Keratinocyte (primary cell): ENCODE results near the gene AP1M1. TPM values are rescaled to one million over a fixed set of nuclear protein-coding genes. Genes with fewer than 3 reads are reported as not detected.

Source experiments
- DNase-seq: peaks from one replicate; pipeline ENCODE4 v3.0.0-alpha.2; 2011; ENCODE audit warnings: low read depth, missing footprints, low spot score
- FAIRE-seq: peaks from 2 replicates; lab custom pipeline; 2011; peaks lifted over from hg19 to GRCh38; lab: Jason Lieb, UNC
- H2AFZ ChIP-seq: 2 replicates; pipeline ENCODE4 v1.6.0; 2012; ENCODE audit warnings: low read length, control low read depth, inconsistent platforms; ENCODE audit not compliant: control insufficient read depth
- H3K27ac ChIP-seq: 2 replicates; pipeline ENCODE4 v1.5.1; 2011; ENCODE audit warnings: low read length; ENCODE audit not compliant: control insufficient read depth, insufficient read depth
- H3K27me3 ChIP-seq: 3 replicates; pipeline ENCODE4 v1.6.0; 2011; ENCODE audit warnings: low read length; ENCODE audit not compliant: control insufficient read depth, insufficient read depth; ENCODE audit errors: extremely low read depth
- H3K36me3 ChIP-seq, 2 experiments: 2 replicates in 1 of 2; 3 replicates in 1 of 2; pipeline ENCODE4 v1.5.1; 2011; ENCODE audit warnings: low read length in 2 of 2, mild to moderate bottlenecking in 1 of 2; ENCODE audit not compliant: control insufficient read depth in 2 of 2, insufficient read depth in 2 of 2; ENCODE audit errors: extremely low read depth in 1 of 2
- H3K4me1 ChIP-seq: 3 replicates; pipeline ENCODE4 v1.5.1; 2011; ENCODE audit warnings: low read length; ENCODE audit not compliant: control insufficient read depth, insufficient read depth; ENCODE audit errors: extremely low read depth
- H3K4me2 ChIP-seq: 3 replicates; pipeline ENCODE4 v1.6.0; 2011; ENCODE audit warnings: low read depth, low read length; ENCODE audit not compliant: control insufficient read depth, insufficient read depth; ENCODE audit errors: extremely low read depth
- H3K4me3 ChIP-seq, 3 experiments: fragments of 200-600 bp in 1 of 3; sonication (generic) in 1 of 3; 2 replicates in 2 of 3; 3 replicates in 1 of 3; pipeline ENCODE4 v1.5.1; 2011 to 2016; ENCODE audit warnings: low read length in 3 of 3, mild to moderate bottlenecking in 3 of 3, control low read depth in 2 of 3, inconsistent platforms in 1 of 3, low read depth in 1 of 3, mixed read lengths in 1 of 3, mixed run types in 1 of 3, moderate library complexity in 1 of 3; ENCODE audit not compliant: control insufficient read depth in 2 of 3, insufficient read depth in 2 of 3; ENCODE audit errors: extremely low read depth in 1 of 3
- H3K79me2 ChIP-seq: 2 replicates; pipeline ENCODE4 v1.6.0; 2012; ENCODE audit warnings: low read length; ENCODE audit not compliant: control insufficient read depth, insufficient read depth
- H3K9ac ChIP-seq: 3 replicates; pipeline ENCODE4 v1.6.0; 2011; ENCODE audit warnings: low read length; ENCODE audit not compliant: control insufficient read depth, insufficient read depth; ENCODE audit errors: extremely low read depth
- H3K9me1 ChIP-seq: 3 replicates; pipeline ENCODE4 v1.6.0; 2011; ENCODE audit warnings: low read length; ENCODE audit not compliant: control insufficient read depth, insufficient read depth; ENCODE audit errors: extremely low read depth
- H3K9me3 ChIP-seq: 2 replicates; pipeline ENCODE4 v1.5.1; 2012; ENCODE audit warnings: low read depth, low read length; ENCODE audit not compliant: control insufficient read depth
- H4K20me1 ChIP-seq: 3 replicates; pipeline ENCODE4 v1.6.0; 2011; ENCODE audit warnings: low read length; ENCODE audit not compliant: control insufficient read depth, insufficient read depth; ENCODE audit errors: extremely low read depth
- EZH2 ChIP-seq: IDR thresholded peaks from one replicate; pipeline ENCODE4 v1.6.1; 2012; ENCODE audit warnings: inconsistent platforms, mild to moderate bottlenecking, low read length, moderate library complexity
- dilution Hi-C: fragments of 300-500 bp; cut with MboI; formaldehyde crosslinking; loops from one replicate; pipeline ENCODE4 v1.7.0; 2020; ENCODE audit warnings: low sequenced_read_pairs; ENCODE audit not compliant: extremely low pct_ligation_motif_present
- polyA plus RNA-seq, 5 experiments: library from polyadenylated mRNA; depleted of rRNA in 3 of 5; stranded (reverse) in 3 of 5; stranded (forward) in 1 of 5; unstranded in 1 of 5; fragments of >200 nt; gene quantifications; 1 replicate in 1 of 5; 2 replicates in 3 of 5; 3 replicates in 1 of 5; pipeline versions ENCODE4 v1.2.1 to v1.2.3, GENCODE V29; 2011 to 2012; ENCODE audit warnings: missing spikeins in 2 of 5, low read depth in 1 of 5, low replicate concordance in 1 of 5
- TF ChIP-seq, protein P1 (sequence below), 3 experiments: IDR thresholded peaks in 1 of 3; conservative IDR thresholded peaks in 1 of 3; optimal IDR thresholded peaks in 1 of 3; 2 replicates in 2 of 3; 3 replicates in 1 of 3; pipeline versions ENCODE3 to v1.5.1; 2011; ENCODE audit warnings: low read length in 3 of 3, mild to moderate bottlenecking in 3 of 3, moderate library complexity in 2 of 3, control low read depth in 1 of 3, inconsistent platforms in 1 of 3; ENCODE audit not compliant: insufficient read depth in 2 of 3; ENCODE audit errors: extremely low read depth in 1 of 3

The AP1M1 gene
- polyA plus RNA-seq, 1 donor (not counting 4 experiments of a cell fraction or from before 2014, with no cell fraction given) = 27.7 TPM

DNA sequence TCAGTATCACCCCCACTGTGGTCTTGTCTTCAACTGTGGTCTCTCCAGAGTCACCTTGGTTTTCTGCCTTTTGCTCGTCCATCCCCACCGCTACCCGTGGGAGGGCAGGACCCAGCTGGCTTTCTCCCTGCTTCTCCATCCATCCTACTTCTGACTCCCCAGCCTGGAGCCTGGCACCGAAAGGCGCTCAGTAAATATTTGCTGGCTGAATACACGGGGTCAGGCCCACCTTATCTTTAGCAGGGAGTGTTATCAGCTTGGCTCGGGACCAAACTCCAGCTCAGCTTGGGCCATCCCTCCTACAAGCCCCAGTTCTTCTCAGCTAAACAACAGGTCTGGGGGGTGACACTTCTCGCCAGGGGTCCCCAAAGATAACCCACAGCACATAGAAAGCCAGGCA is 64.9 kb downstream of the AP1M1 start:
- DNase-seq = no peak
- FAIRE-seq = no peak
- Histone ChIP-seq H3K79me2 (no peaks in the 10 kb centered on the region), H3K36me3 (no peaks in the 10 kb centered on the region), H3K9me3 (no peaks in the 10 kb centered on the region), H3K4me2 (no peak overlapping the region), H3K27ac (no peak overlapping the region), H3K4me3 (no peak overlapping the region), H3K27me3 (peaks cover 21% of the 10 kb centered on the region), H3K9ac (no peak overlapping the region), H2AFZ (no peak overlapping the region), H3K9me1 (no peaks in the 10 kb centered on the region), H4K20me1 (no peaks in the 10 kb centered on the region), H3K4me1 (no peaks in the 10 kb centered on the region)
- dilution Hi-C loops = no loop called here
- TF ChIP-seq, protein P1, sequence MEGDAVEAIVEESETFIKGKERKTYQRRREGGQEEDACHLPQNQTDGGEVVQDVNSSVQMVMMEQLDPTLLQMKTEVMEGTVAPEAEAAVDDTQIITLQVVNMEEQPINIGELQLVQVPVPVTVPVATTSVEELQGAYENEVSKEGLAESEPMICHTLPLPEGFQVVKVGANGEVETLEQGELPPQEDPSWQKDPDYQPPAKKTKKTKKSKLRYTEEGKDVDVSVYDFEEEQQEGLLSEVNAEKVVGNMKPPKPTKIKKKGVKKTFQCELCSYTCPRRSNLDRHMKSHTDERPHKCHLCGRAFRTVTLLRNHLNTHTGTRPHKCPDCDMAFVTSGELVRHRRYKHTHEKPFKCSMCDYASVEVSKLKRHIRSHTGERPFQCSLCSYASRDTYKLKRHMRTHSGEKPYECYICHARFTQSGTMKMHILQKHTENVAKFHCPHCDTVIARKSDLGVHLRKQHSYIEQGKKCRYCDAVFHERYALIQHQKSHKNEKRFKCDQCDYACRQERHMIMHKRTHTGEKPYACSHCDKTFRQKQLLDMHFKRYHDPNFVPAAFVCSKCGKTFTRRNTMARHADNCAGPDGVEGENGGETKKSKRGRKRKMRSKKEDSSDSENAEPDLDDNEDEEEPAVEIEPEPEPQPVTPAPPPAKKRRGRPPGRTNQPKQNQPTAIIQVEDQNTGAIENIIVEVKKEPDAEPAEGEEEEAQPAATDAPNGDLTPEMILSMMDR (optimal IDR thresholded peaks at IDR 0.05 in 1 of 3, IDR thresholded peaks at IDR 0.05 in 1 of 3, conservative IDR thresholded peaks at IDR 0.05 in 1 of 3; ENCODE audit: extremely low read depth in 1 of 3, insufficient read depth in 2 of 3, low read length in 3 of 3) = no peak
- no peak for TF ChIP-seq EZH2

DNA sequence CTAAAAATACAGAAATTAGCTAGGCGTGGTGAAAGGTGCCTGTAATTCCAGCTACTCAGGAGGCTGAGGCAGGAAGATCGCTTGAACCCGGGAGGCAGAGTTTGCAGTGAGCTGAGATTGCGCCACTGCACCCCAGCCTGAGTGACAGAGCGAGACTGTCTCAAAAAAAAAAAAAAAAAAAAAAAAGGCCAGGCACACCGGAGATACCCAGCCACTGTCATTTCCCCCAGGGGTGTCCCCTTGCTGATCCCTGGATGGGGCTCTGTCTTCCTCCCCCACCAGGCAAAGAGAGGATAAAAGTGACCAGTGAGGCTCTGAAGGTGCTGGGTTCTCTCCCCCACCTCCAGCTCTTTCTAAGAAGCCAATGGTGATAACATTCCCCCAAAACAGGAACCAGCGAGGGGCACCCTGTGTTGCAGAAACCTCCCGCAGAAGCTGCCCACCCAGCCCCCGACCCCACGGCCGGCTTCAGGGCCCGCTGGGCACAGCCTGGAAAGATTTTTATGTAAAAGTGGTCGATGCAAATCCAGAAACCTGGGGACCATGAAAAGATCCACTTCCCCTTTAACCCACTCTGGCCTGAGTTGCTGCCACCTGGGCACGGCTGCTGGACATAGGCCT is 65.5 kb downstream of the AP1M1 start:
- no peaks in the 10 kb centered on the region for H3K9me1 ChIP-seq
- H3K36me3 ChIP-seq = no peaks in the 10 kb centered on the region
- TF ChIP-seq EZH2 = no peak
- TF ChIP-seq, protein P1 (optimal IDR thresholded peaks at IDR 0.05 in 1 of 3, IDR thresholded peaks at IDR 0.05 in 1 of 3, conservative IDR thresholded peaks at IDR 0.05 in 1 of 3; ENCODE audit: extremely low read depth in 1 of 3, insufficient read depth in 2 of 3, low read length in 3 of 3) = no peak
- no peak for FAIRE-seq
- no peaks in the 10 kb centered on the region for H3K9me3 ChIP-seq
- H3K4me3 ChIP-seq = no peak overlapping the region
- H3K27me3 ChIP-seq = peaks cover 21% of the 10 kb centered on the region
- dilution Hi-C loops = no loop called here
- no peaks in the 10 kb centered on the region for H4K20me1 ChIP-seq
- no peak overlapping the region for H3K27ac ChIP-seq
- no peak overlapping the region for H2AFZ ChIP-seq
- no peaks in the 10 kb centered on the region for H3K4me1 ChIP-seq
- H3K4me2 ChIP-seq = no peak overlapping the region
- no peak for DNase-seq
- no peaks in the 10 kb centered on the region for H3K79me2 ChIP-seq
- H3K9ac ChIP-seq = no peak overlapping the region
